LNCAP (cell line): ENCODE measurements around the gene KCNC1.

Experiments
- TF ChIP-seq, protein P1 (sequence below): fragments of 450-650 bp; IDR thresholded peaks from 2 replicates; pipeline ENCODE4 v1.5.1; 2017; ENCODE audit warnings: mild to moderate bottlenecking

KCNC1 gene

DNA sequence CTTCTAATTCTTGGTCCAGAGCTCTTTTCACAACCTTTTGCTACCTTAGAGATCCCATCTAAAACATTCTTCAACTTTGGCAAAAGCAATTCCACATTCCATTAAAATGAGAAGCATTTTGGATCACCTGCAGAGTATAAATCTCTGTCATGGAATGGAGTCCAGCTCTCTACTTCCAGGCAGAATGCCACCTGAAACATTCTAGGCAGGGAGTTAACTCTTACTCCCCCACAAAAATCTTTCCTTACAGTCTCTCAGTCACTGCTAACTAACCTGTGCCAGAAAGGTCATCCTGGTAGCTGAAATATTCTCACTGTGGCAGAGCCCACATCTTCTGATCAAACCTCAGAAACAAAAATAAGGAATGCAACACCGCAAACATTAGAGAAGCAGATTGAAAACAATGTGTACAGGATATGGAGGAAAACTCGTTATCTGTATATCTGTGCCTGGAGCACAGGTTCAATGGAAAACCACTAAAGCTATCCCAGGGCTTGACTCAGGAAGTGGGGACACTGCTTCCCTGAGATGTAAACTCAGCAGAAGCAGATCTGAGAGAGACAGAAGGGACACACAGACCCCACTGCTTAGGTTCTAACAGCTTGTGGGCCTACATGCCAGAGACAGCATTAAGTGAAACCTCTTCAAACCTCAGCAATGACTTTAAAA lies 78.9 kb downstream of the KCNC1 start:
- TF ChIP-seq, protein P1, sequence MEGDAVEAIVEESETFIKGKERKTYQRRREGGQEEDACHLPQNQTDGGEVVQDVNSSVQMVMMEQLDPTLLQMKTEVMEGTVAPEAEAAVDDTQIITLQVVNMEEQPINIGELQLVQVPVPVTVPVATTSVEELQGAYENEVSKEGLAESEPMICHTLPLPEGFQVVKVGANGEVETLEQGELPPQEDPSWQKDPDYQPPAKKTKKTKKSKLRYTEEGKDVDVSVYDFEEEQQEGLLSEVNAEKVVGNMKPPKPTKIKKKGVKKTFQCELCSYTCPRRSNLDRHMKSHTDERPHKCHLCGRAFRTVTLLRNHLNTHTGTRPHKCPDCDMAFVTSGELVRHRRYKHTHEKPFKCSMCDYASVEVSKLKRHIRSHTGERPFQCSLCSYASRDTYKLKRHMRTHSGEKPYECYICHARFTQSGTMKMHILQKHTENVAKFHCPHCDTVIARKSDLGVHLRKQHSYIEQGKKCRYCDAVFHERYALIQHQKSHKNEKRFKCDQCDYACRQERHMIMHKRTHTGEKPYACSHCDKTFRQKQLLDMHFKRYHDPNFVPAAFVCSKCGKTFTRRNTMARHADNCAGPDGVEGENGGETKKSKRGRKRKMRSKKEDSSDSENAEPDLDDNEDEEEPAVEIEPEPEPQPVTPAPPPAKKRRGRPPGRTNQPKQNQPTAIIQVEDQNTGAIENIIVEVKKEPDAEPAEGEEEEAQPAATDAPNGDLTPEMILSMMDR: no peak

DNA sequence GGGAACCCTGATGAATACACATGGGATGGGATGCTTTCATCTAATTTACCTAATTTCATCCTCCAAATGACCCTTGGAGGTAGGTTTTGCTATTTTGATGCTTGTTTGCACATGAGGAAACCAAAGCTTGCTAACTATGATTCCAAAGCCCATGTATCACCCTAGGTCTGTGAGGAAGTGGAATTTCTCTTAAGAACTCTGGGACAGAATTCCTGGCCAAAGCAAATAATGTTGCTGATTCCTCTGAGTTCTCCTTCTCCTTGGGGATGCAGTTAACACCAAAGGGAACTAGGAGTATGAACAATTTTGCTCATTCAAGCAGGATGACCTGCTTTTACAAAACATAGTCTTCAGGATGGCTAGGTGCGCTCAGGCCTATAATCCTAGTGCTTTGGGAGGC lies 80.0 kb downstream of the KCNC1 start:
- TF ChIP-seq, protein P1: no peak

DNA sequence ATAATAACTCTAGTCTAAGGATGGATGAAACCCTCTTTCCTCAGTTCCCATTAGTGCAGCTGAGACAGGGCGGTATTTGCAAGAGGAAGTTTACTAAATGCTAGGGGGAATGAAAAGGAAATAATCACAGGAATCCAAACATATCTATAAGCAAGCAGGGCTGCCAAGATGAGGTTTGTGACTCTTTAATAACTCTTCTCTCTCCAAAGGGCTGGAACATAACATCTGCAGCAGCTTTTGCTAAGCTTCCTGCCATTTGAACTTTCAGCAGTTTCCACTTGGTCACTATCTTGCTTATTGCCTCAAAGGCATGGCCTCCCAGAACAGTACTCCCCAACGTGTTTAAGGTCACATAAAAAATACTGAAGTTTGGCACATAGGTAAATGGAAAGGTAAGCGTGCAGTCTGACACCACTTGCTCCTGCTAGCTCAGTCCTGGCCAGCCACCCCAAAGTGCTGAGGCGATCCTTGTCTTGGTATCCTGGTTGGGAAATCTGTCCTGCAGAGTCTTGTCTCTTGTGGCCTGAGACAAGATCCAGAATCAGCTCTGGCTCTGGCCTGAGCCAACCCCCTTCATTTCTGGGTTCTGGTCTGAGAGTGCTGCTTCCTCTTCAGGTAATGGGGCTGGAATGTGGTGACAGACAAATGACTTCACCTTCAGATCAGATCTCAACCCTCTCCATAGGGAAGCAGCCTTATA lies 81.8 kb downstream of the KCNC1 start:
- TF ChIP-seq, protein P1: no peak

DNA sequence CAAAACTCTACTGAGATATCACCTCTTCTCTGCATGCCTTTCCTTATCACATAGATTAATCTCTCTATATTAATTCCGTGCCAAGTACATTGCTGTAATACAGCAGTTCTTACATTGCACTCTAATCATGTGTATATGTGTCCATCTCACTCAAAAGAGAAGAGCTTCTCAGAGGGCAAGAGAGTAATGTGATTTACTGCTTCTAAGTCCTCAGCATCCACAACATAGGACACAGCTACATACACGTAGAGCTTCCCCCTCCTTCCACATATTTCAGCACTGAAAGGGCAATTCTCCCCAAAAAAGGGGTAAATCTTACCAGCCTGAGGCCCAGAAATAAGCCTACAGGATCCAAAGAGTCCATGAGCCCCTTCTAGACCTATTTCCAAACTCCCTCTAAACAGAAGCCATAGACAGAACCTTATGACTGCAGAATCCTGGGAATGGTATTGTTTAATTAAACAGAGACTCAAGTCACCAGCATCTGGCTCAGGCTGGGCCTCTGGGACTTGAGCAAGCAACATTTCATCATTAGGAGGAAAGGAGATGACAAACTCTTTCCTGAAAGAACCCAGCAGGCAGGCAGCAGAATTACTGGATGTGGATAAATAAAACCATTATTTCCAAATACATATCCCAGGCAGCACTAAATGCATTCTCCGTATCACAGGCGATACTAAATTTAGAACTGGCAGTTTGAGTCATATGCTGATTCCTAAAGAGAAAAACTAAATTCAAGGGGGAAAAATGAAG lies 87.2 kb downstream of the KCNC1 start:
- TF ChIP-seq, protein P1: no peak

DNA sequence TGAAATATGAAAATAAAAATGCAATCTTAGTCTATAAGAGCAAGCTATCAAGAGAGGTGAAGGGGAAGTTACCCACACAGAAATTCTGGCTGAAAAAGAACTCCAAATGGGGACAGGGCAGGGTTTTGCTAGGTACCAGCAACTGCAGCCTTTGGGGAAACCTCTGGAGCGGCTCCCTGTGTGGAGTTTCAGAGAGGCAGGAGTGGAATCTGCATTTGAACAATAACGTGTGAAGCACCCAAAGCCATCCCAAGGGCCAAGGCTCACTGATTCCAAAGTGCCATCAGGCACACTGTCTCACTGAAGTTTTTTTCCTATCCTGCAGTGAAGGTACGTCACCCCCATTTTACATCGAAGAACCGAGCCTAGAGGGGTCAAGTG lies 87.8 kb downstream of the KCNC1 start:
- TF ChIP-seq, protein P1: no peak

DNA sequence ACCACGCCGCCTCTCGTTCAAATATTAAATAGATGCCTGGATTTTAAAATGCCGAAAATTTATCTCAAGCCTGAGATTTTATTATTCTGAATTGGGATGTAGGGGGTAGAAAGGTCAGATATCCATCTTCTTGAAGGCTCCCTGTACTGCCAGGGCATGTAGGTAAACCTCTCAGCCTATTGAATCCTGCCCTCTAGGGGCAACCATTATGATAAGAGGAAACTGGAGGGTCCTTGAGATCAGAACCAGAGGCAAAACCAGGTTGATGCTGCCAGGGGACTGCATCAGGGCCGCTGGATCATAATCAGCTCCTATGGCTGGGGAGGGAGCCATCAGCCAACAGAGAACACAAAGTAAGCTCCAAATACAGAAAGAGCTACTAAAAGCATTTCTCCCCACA lies 92.4 kb downstream of the KCNC1 start:
- TF ChIP-seq, protein P1: 0 out of 2 replicates have a peak, but pooled peaks have one; percentile 21

DNA sequence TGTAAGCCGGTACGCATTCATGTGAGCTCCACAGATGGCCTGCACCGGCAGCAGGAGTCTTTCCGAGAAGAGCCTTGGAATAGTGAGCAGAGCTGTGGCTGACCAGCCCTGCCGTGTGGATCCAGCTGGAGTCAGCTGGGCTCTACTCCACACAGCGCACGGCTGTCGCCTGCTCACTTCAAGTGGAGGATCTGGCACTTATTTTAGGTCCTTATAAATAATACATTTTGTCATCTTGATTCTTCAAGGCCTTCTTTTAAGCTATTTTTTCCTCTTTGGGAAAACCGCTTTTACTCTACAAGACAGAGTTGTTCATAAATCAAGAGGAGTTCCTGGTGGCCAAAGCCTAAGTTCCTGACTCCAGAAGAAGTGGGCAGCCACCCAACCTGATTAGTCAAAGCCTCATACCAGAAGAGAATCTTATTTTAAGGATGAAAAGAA lies 93.8 kb downstream of the KCNC1 start:
- TF ChIP-seq, protein P1: no peak
